Measurements from ENCODE around the gene TSPAN4. TPM values are rescaled to one million over a fixed set of nuclear protein-coding genes. Genes with fewer than 3 reads are reported as not detected.

TSPAN4 gene
- total and polyA plus RNA-seq, 2 of the 13 experiments (the other 11 are each of a cell fraction or from before 2014, with no cell fraction given), result 31.7 to 68.3 TPM

DNA sequence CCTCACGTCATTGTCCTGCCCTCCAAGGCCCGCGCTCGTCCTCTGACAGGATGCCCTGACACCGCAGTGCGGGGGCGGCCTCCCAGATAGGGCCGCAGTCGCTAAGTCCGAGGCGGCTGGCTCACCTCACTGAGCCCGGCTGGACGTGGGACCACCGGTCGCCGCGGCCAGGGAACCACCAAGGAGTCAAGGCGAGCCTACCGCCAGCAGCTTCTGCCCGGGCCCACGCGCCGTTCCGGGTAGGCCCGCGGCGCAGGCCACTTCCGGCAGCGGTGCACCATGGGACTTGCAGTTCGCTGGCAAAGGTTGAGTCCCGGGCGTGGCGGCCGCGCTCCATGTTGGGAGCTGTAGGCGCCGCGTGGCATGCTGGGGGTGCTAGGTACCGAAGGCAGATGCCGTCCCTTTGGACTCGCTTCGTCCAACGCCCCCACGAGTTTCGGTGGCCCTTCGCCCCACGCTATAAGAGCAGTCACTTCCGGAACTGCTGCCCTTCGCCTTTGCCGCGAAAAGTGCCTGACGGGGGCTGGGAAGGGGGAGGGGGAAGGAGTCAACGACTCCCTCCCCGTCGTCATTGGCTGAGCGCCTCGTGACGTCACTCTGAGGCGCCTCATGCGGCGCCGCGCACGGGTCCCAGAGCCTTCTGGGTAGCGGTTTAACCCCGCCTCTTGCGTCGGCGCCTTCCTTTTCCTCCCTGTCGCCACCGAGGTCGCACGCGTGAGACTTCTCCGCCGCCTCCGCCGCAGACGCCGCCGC, 33.2 kb upstream of the TSPAN4 start, which contains the start of gene RPLP2 (continued):
- TF ChIP-seq, protein P1, sequence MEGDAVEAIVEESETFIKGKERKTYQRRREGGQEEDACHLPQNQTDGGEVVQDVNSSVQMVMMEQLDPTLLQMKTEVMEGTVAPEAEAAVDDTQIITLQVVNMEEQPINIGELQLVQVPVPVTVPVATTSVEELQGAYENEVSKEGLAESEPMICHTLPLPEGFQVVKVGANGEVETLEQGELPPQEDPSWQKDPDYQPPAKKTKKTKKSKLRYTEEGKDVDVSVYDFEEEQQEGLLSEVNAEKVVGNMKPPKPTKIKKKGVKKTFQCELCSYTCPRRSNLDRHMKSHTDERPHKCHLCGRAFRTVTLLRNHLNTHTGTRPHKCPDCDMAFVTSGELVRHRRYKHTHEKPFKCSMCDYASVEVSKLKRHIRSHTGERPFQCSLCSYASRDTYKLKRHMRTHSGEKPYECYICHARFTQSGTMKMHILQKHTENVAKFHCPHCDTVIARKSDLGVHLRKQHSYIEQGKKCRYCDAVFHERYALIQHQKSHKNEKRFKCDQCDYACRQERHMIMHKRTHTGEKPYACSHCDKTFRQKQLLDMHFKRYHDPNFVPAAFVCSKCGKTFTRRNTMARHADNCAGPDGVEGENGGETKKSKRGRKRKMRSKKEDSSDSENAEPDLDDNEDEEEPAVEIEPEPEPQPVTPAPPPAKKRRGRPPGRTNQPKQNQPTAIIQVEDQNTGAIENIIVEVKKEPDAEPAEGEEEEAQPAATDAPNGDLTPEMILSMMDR (CRISPR knock-in tag; IDR thresholded peaks at IDR 0.05), result no peak; the same call in none of the 2 replicates
- TF ChIP-seq ZFP36L2 (CRISPR knock-in tag; IDR thresholded peaks at IDR 0.05), result no peak
- TF ChIP-seq ZFP36L1 (CRISPR knock-in tag; IDR thresholded peaks at IDR 0.05), result peak; percentile 64; the same call in 1 of the 2 replicates
- no peak for TF ChIP-seq MAFK (conservative IDR thresholded peaks at IDR 0.05 in 1 of 2, IDR thresholded peaks at IDR 0.05 in 1 of 2; ENCODE audit: low read length in 2 of 2)
- peak; percentile 100 for TF ChIP-seq CREB1 (IDR thresholded peaks at IDR 0.05)
- TF ChIP-seq CREB1 (CRISPR knock-in tag; IDR thresholded peaks at IDR 0.05), result peak; percentile 98
- TF ChIP-seq, protein P2, sequence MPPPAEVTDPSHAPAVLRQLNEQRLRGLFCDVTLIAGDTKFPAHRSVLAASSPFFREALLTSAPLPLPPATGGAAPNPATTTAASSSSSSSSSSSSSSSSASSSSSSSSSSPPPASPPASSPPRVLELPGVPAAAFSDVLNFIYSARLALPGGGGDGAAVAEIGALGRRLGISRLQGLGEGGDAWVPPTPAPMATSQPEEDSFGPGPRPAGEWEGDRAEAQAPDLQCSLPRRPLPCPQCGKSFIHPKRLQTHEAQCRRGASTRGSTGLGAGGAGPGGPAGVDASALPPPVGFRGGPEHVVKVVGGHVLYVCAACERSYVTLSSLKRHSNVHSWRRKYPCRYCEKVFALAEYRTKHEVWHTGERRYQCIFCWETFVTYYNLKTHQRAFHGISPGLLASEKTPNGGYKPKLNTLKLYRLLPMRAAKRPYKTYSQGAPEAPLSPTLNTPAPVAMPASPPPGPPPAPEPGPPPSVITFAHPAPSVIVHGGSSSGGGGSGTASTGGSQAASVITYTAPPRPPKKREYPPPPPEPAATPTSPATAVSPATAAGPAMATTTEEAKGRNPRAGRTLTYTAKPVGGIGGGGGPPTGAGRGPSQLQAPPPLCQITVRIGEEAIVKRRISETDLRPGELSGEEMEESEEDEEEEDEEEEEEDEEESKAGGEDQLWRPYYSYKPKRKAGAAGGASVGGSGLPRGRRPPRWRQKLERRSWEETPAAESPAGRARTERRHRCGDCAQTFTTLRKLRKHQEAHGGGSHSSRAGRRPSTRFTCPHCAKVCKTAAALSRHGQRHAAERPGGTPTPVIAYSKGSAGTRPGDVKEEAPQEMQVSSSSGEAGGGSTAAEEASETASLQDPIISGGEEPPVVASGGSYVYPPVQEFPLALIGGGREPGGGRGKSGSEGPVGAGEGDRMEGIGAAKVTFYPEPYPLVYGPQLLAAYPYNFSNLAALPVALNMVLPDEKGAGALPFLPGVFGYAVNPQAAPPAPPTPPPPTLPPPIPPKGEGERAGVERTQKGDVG (CRISPR knock-in tag; IDR thresholded peaks at IDR 0.05; ENCODE audit: borderline replicate concordance), result peak; percentile 65; the same call in 1 of the 2 replicates
- TF ChIP-seq SRY (CRISPR knock-in tag; IDR thresholded peaks at IDR 0.05), result no peak
- 0 out of 2 replicates have a peak, but pooled peaks have one; percentile 65 for TF ChIP-seq MTA1 (CRISPR knock-in tag; IDR thresholded peaks at IDR 0.05; ENCODE audit: borderline replicate concordance)
- no peak for TF ChIP-seq GLI4 (CRISPR knock-in tag; IDR thresholded peaks at IDR 0.05; ENCODE audit: borderline replicate concordance)
- TF ChIP-seq, protein P3, sequence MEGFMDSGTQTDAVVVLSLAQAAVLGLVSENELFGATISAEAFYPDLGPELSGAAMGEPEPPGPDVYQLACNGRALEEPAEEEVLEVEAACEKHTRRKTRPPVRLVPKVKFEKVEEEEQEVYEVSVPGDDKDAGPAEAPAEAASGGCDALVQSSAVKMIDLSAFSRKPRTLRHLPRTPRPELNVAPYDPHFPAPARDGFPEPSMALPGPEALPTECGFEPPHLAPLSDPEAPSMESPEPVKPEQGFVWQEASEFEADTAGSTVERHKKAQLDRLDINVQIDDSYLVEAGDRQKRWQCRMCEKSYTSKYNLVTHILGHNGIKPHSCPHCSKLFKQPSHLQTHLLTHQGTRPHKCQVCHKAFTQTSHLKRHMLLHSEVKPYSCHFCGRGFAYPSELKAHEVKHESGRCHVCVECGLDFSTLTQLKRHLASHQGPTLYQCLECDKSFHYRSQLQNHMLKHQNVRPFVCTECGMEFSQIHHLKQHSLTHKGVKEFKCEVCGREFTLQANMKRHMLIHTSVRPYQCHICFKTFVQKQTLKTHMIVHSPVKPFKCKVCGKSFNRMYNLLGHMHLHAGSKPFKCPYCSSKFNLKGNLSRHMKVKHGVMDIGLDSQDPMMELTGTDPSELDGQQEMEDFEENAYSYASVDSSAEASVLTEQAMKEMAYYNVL (CRISPR knock-in tag; IDR thresholded peaks at IDR 0.05; ENCODE audit: borderline replicate concordance), result no peak
- no peak for TF ChIP-seq PLRG1 (conservative IDR thresholded peaks at IDR 0.05)
- peak; percentile 90; the same call in 1 of the 2 replicates for TF ChIP-seq ZNF772 (CRISPR knock-in tag; IDR thresholded peaks at IDR 0.05)
- peak; percentile 86; the same call in 1 of the 2 replicates for TF ChIP-seq ZNF383 (CRISPR knock-in tag; IDR thresholded peaks at IDR 0.05; ENCODE audit: borderline replicate concordance)
- TF ChIP-seq SMARCC2 (IDR thresholded peaks at IDR 0.05), result no peak; the same call in 1 of the 2 replicates
- no peak; the same call in 1 of the 2 replicates for TF ChIP-seq ZNF292 (CRISPR knock-in tag; IDR thresholded peaks at IDR 0.05; ENCODE audit: borderline replicate concordance, low read depth)
- peak; percentile 96 for TF ChIP-seq HES4 (CRISPR knock-in tag; IDR thresholded peaks at IDR 0.05; ENCODE audit: borderline replicate concordance)
- TF ChIP-seq, protein P4, sequence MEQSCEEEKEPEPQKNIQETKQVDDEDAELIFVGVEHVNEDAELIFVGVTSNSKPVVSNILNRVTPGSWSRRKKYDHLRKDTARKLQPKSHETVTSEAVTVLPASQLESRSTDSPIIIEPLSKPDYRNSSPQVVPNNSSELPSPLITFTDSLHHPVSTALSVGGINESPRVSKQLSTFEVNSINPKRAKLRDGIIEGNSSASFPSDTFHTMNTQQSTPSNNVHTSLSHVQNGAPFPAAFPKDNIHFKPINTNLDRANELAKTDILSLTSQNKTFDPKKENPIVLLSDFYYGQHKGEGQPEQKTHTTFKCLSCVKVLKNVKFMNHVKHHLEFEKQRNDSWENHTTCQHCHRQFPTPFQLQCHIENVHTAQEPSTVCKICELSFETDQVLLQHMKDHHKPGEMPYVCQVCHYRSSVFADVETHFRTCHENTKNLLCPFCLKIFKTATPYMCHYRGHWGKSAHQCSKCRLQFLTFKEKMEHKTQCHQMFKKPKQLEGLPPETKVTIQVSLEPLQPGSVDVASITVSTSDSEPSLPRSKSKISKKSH (CRISPR knock-in tag; IDR thresholded peaks at IDR 0.05; ENCODE audit: borderline replicate concordance), result peak; percentile 70
- TF ChIP-seq, protein P5, sequence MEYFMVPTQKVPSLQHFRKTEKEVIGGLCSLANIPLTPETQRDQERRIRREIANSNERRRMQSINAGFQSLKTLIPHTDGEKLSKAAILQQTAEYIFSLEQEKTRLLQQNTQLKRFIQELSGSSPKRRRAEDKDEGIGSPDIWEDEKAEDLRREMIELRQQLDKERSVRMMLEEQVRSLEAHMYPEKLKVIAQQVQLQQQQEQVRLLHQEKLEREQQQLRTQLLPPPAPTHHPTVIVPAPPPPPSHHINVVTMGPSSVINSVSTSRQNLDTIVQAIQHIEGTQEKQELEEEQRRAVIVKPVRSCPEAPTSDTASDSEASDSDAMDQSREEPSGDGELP (IDR thresholded peaks at IDR 0.05; ENCODE audit: borderline replicate concordance, low read depth), result no peak
